Measurements from ENCODE around the gene CEBPA. TPM values are rescaled to one million over a fixed set of nuclear protein-coding genes. Genes with fewer than 3 reads are reported as not detected.
A peak's percentile ranks its signal among the peaks of the same experiment; 100 is the strongest.

The CEBPA gene
- total and polyA plus RNA-seq, 8 donors, result 4.4 to 18.7 (median 8.2) TPM

GRCh38 chr19:33270769-33271168 is 31.6 kb downstream of the CEBPA start:
- no peaks in the 10 kb centered on the region for H3K27me3 ChIP-seq
- intact Hi-C loops (cut with DNase I), result no loop called here
- no peak for TF ChIP-seq CTCF (IDR thresholded peaks at IDR 0.05)
- no peaks in the 10 kb centered on the region for H3K36me3 ChIP-seq
- no peak for DNase-seq
- H3K4me1 ChIP-seq, result no peaks in the 10 kb centered on the region
- ATAC-seq, result no peak
- no peak for FAIRE-seq
- no peaks in the 10 kb centered on the region for H3K9me3 ChIP-seq
- H3K27ac ChIP-seq, result no peak overlapping the region
- no peak overlapping the region for H3K4me3 ChIP-seq
- 87 to 92% methylated on average over 1 of the region's 1 CpG for WGBS, 2 donors

- TF ChIP-seq CTCF (IDR thresholded peaks at IDR 0.05), result no peak
- no peak for FAIRE-seq
- ATAC-seq, result no peak
These were observed 33.3 kb downstream of the CEBPA start for GRCh38 chr19:33269016-33269415.

GRCh38 chr19:33268162-33268991 is 34.0 kb downstream of the CEBPA start:
- Histone ChIP-seq H3K27me3 (no peaks in the 10 kb centered on the region), H3K27ac (no peak overlapping the region), H3K9me3 (no peaks in the 10 kb centered on the region), H3K4me3 (no peak overlapping the region), H3K36me3 (no peaks in the 10 kb centered on the region), H3K4me1 (no peaks in the 10 kb centered on the region)
- FAIRE-seq (no peak), DNase-seq (peak in 2 of 6 donors; percentile 6 to 63), ATAC-seq (peak in 2 of 4 donors; percentile 33 to 59)
- no peak for TF ChIP-seq CTCF (IDR thresholded peaks at IDR 0.05)
- 75 to 86% methylated on average over 22 of the region's 22 CpGs for WGBS, 2 donors
- intact Hi-C loops (cut with DNase I), result no loop called here

More at GRCh38 chr19:33269016-33269415, 33.3 kb downstream of the CEBPA start:
- intact Hi-C loops (cut with DNase I), result no loop called here
- 75 to 82% methylated on average over 10 of the region's 10 CpGs for WGBS, 2 donors
- no peaks in the 10 kb centered on the region for H3K36me3 ChIP-seq
- H3K27me3 ChIP-seq, result no peaks in the 10 kb centered on the region
- no peak overlapping the region for H3K27ac ChIP-seq
- no peaks in the 10 kb centered on the region for H3K9me3 ChIP-seq
- H3K4me3 ChIP-seq, result no peak overlapping the region
- H3K4me1 ChIP-seq, result no peaks in the 10 kb centered on the region
- peak in 1 of 6 donors; percentile 52 for DNase-seq

GRCh38 chr19:33267706-33268105 is 34.6 kb downstream of the CEBPA start:
- DNase-seq (peak in 1 of 6 donors; percentile 55), ATAC-seq (peak in 1 of 4 donors; percentile 74)

More at GRCh38 chr19:33267706-33268105, 34.6 kb downstream of the CEBPA start:
- 66 to 81% methylated on average over 14 of the region's 14 CpGs for WGBS, 2 donors
- Histone ChIP-seq H3K9me3 (no peaks in the 10 kb centered on the region), H3K4me3 (no peak overlapping the region), H3K4me1 (no peaks in the 10 kb centered on the region), H3K27me3 (no peaks in the 10 kb centered on the region), H3K27ac (no peak overlapping the region), H3K36me3 (no peaks in the 10 kb centered on the region)
- intact Hi-C loops (cut with DNase I), result no loop called here
- no peak for FAIRE-seq
- no peak for TF ChIP-seq CTCF (IDR thresholded peaks at IDR 0.05)
